NOMO-1 treated with DMSO at 0.1 percent for 48 hours (cell line): ENCODE results near the gene DDX24.
"Not testable (repeated sequence)": the region's sequence is repeated elsewhere in the genome, so short reads cannot be mapped to it uniquely, and the experiment has no call there.

Experiments used
- DNase-seq: peaks from one replicate; lab custom pipeline; 2025; ENCODE audit not compliant: unreplicated experiment; lab: John Stamatoyannopoulos, UW

Gene DDX24

GRCh38 chr14:94081386-94081820 is 401 bp upstream of the DDX24 start:
- DNase-seq: peak; percentile 22

GRCh38 chr14:94079891-94080620 is 946 bp downstream of the DDX24 start:
- no peak for DNase-seq

- DNase-seq: no peak
Observed at GRCh38 chr14:94077823-94078222, 3.2 kb downstream of the DDX24 start.

- DNase-seq: no peak
Observed at GRCh38 chr14:94077111-94077821, 3.7 kb downstream of the DDX24 start.

GRCh38 chr14:94075008-94075407 is 6.0 kb downstream of the DDX24 start:
- DNase-seq: no peak

- no peak for DNase-seq
Observed at GRCh38 chr14:94074534-94074933, 6.5 kb downstream of the DDX24 start.

- DNase-seq: not testable (repeated sequence)
Observed at GRCh38 chr14:94072076-94072475, 8.9 kb downstream of the DDX24 start.

GRCh38 chr14:94066089-94066676 is 14.8 kb downstream of the DDX24 start:
- no peak for DNase-seq

- DNase-seq: no peak
Observed at GRCh38 chr14:94062344-94062940, 18.6 kb downstream of the DDX24 start.

GRCh38 chr14:94059998-94060397 is 21.0 kb downstream of the DDX24 start:
- no peak for DNase-seq

GRCh38 chr14:94058674-94059138 is 22.3 kb downstream of the DDX24 start:
- no peak for DNase-seq

GRCh38 chr14:94058128-94058673 is 22.8 kb downstream of the DDX24 start:
- no peak for DNase-seq

- no peak for DNase-seq
Observed at GRCh38 chr14:94056579-94057308, 24.3 kb downstream of the DDX24 start.

- DNase-seq: no peak
Observed at GRCh38 chr14:94054936-94055335, 26.1 kb downstream of the DDX24 start.

GRCh38 chr14:94054401-94054800 is 26.6 kb downstream of the DDX24 start:
- DNase-seq: no peak

GRCh38 chr14:94052662-94053061 is 28.3 kb downstream of the DDX24 start:
- DNase-seq: no peak

GRCh38 chr14:94052199-94052598 is 28.8 kb downstream of the DDX24 start:
- DNase-seq: no peak

- no peak for DNase-seq
Observed at GRCh38 chr14:94051779-94052178, 29.2 kb downstream of the DDX24 start.

- DNase-seq: no peak
Observed at GRCh38 chr14:94051115-94051514, 29.9 kb downstream of the DDX24 start.

GRCh38 chr14:94050231-94050880 is 30.6 kb downstream of the DDX24 start:
- DNase-seq: no peak
